Fibroblast of lung (primary cell): ENCODE results near the gene CLIC6. TPM values are rescaled to one million over a fixed set of nuclear protein-coding genes. Genes with fewer than 3 reads are reported as not detected.

ENCODE experiments used
- DNase-seq, 2 donors: peaks; one replicate each; pipeline versions ENCODE4 v3.0.0 to v3.0.0-alpha.2; 2010; ENCODE audit warnings: low read depth in 2 of 2
- H2AFZ ChIP-seq: 2 replicates; pipeline ENCODE4 v1.5.1; 2012; ENCODE audit warnings: low read length, control low read depth, inconsistent platforms
- H3K27ac ChIP-seq: 2 replicates; pipeline ENCODE4 v1.5.1; 2011; ENCODE audit warnings: low read length, control low read depth; ENCODE audit not compliant: insufficient read depth
- H3K27me3 ChIP-seq: 2 replicates; pipeline ENCODE4 v1.5.1; 2011; ENCODE audit warnings: mild to moderate bottlenecking, low read length; ENCODE audit not compliant: control insufficient read depth, insufficient read depth
- H3K36me3 ChIP-seq: 2 replicates; pipeline ENCODE4 v1.5.1; 2011; ENCODE audit warnings: low read length; ENCODE audit not compliant: control insufficient read depth, insufficient read depth
- H3K4me1 ChIP-seq: 2 replicates; pipeline ENCODE4 v1.5.1; 2011; ENCODE audit warnings: low read length; ENCODE audit not compliant: control insufficient read depth, insufficient read depth; ENCODE audit errors: extremely low read depth
- H3K4me2 ChIP-seq: 2 replicates; pipeline ENCODE4 v1.5.1; 2011; ENCODE audit warnings: low read length, control low read depth; ENCODE audit not compliant: insufficient read depth; ENCODE audit errors: extremely low read depth
- H3K4me3 ChIP-seq, 4 experiments: fragments of 200-600 bp in 1 of 4; sonication (generic) in 1 of 4; replicated peaks in 1 of 4; 2 replicates each; pipeline ENCODE4 v1.5.1; 2011 to 2016; ENCODE audit warnings: low read length in 4 of 4, low read depth in 3 of 4, mild to moderate bottlenecking in 3 of 4, control low read depth in 2 of 4, inconsistent platforms in 1 of 4, mixed read lengths in 1 of 4; ENCODE audit not compliant: insufficient read depth in 1 of 4; ENCODE audit errors: control extremely low read depth in 1 of 4
- H3K79me2 ChIP-seq: 2 replicates; pipeline ENCODE4 v1.5.1; 2012; ENCODE audit warnings: mild to moderate bottlenecking, low read length, inconsistent platforms; ENCODE audit not compliant: control insufficient read depth, insufficient read depth
- H3K9ac ChIP-seq: 2 replicates; pipeline ENCODE4 v1.5.1; 2011; ENCODE audit warnings: mild to moderate bottlenecking, low read length, control low read depth; ENCODE audit not compliant: insufficient read depth
- H3K9me3 ChIP-seq: 2 replicates; pipeline ENCODE4 v1.5.1; 2012; ENCODE audit warnings: low read depth, low read length; ENCODE audit not compliant: control insufficient read depth, insufficient read depth
- H4K20me1 ChIP-seq: 2 replicates; pipeline ENCODE4 v1.5.1; 2011; ENCODE audit warnings: low read length; ENCODE audit not compliant: control insufficient read depth, insufficient read depth; ENCODE audit errors: extremely low read depth
- CTCF ChIP-seq, 2 donors: IDR thresholded peaks in 1 of 2; conservative IDR thresholded peaks in 1 of 2; 1 replicate in 1 of 2; 2 replicates in 1 of 2; pipeline ENCODE4 v1.5.1; 2011 to 2012; ENCODE audit warnings: low read length in 2 of 2, control low read depth in 1 of 2, inconsistent platforms in 1 of 2, low read depth in 1 of 2, mild to moderate bottlenecking in 1 of 2
- EZH2 ChIP-seq: IDR thresholded peaks from 2 replicates; pipeline ENCODE4 v1.5.1; 2012; ENCODE audit warnings: low read length, control low read depth, mild to moderate bottlenecking; ENCODE audit errors: missing control alignments
- polyA plus RNA-seq, 2 donors: library from polyadenylated mRNA; depleted of rRNA in 1 of 2; stranded (reverse) in 1 of 2; unstranded in 1 of 2; fragments of >200 nt; gene quantifications; 2 replicates each; pipeline ENCODE4 v1.2.1, GENCODE V29; 2011 to 2012; ENCODE audit warnings: missing spikeins in 1 of 2
- total RNA-seq: library from RNA; depleted of rRNA; stranded (reverse); fragments of >200 nt; gene quantifications from 2 replicates; pipeline ENCODE4 v1.2.1, GENCODE V29; 2014

CLIC6 gene
- total and polyA plus RNA-seq, 2 donors (not counting 1 experiment from before 2014, with no cell fraction given) = 2.0 to 5.3 TPM

GRCh38 chr21:34623516-34623915, 45.3 kb upstream of the CLIC6 start:
- Histone ChIP-seq H3K9me3 (no peaks in the 10 kb centered on the region), H2AFZ (no peak overlapping the region), H3K4me2 (no peak overlapping the region), H3K79me2 (no peaks in the 10 kb centered on the region), H4K20me1 (no peaks in the 10 kb centered on the region), H3K9ac (no peak overlapping the region), H3K27ac (no peak overlapping the region), H3K4me3 (no peak overlapping the region), H3K36me3 (no peaks in the 10 kb centered on the region), H3K4me1 (no peaks in the 10 kb centered on the region), H3K27me3 (peaks cover 9% of the 10 kb centered on the region)
- DNase-seq = no peak
- TF ChIP-seq CTCF (conservative IDR thresholded peaks at IDR 0.05 in 1 of 2, IDR thresholded peaks at IDR 0.05 in 1 of 2; ENCODE audit: low read depth in 1 of 2, low read length in 2 of 2) (no peak), EZH2 (no peak)

GRCh38 chr21:34625030-34625593, 43.7 kb upstream of the CLIC6 start:
- TF ChIP-seq EZH2 = no peak
- TF ChIP-seq CTCF (conservative IDR thresholded peaks at IDR 0.05 in 1 of 2, IDR thresholded peaks at IDR 0.05 in 1 of 2; ENCODE audit: low read depth in 1 of 2, low read length in 2 of 2) = no peak
- Histone ChIP-seq H3K79me2 (no peaks in the 10 kb centered on the region), H3K4me2 (no peak overlapping the region), H2AFZ (no peak overlapping the region), H3K4me3 (no peak overlapping the region), H3K27me3 (peaks cover 6% of the 10 kb centered on the region), H3K9me3 (no peaks in the 10 kb centered on the region), H3K27ac (no peak overlapping the region), H3K9ac (no peak overlapping the region), H3K36me3 (no peaks in the 10 kb centered on the region), H3K4me1 (no peaks in the 10 kb centered on the region), H4K20me1 (no peaks in the 10 kb centered on the region)
- DNase-seq = no peak

- H3K4me1 ChIP-seq = no peaks in the 10 kb centered on the region
- no peak overlapping the region for H3K27ac ChIP-seq
- TF ChIP-seq CTCF (conservative IDR thresholded peaks at IDR 0.05 in 1 of 2, IDR thresholded peaks at IDR 0.05 in 1 of 2; ENCODE audit: low read depth in 1 of 2, low read length in 2 of 2) (no peak), EZH2 (no peak)
- peak in 1 of 2 donors; percentile 4 for DNase-seq
- no peak overlapping the region for H2AFZ ChIP-seq
- peaks cover 7% of the 10 kb centered on the region for H3K27me3 ChIP-seq
- H4K20me1 ChIP-seq = no peaks in the 10 kb centered on the region
- H3K9me3 ChIP-seq = no peaks in the 10 kb centered on the region
- H3K79me2 ChIP-seq = no peaks in the 10 kb centered on the region
- H3K4me3 ChIP-seq = no peak overlapping the region
- no peak overlapping the region for H3K4me2 ChIP-seq
- H3K36me3 ChIP-seq = no peaks in the 10 kb centered on the region
- H3K9ac ChIP-seq = no peak overlapping the region
Measured at GRCh38 chr21:34626131-34626530, 42.7 kb upstream of the CLIC6 start.
